Fibroblast of lung (primary cell): ENCODE measurements around the gene XRCC4. TPM values are rescaled to one million over a fixed set of nuclear protein-coding genes. Genes with fewer than 3 reads are reported as not detected.

Experiments used
- DNase-seq, 2 donors: peaks; one replicate each; pipeline versions ENCODE4 v3.0.0 to v3.0.0-alpha.2; 2010; ENCODE audit warnings: low read depth in 2 of 2
- H2AFZ ChIP-seq: 2 replicates; pipeline ENCODE4 v1.5.1; 2012; ENCODE audit warnings: low read length, control low read depth, inconsistent platforms
- H3K27ac ChIP-seq: 2 replicates; pipeline ENCODE4 v1.5.1; 2011; ENCODE audit warnings: low read length, control low read depth; ENCODE audit not compliant: insufficient read depth
- H3K27me3 ChIP-seq: 2 replicates; pipeline ENCODE4 v1.5.1; 2011; ENCODE audit warnings: mild to moderate bottlenecking, low read length; ENCODE audit not compliant: control insufficient read depth, insufficient read depth
- H3K36me3 ChIP-seq: 2 replicates; pipeline ENCODE4 v1.5.1; 2011; ENCODE audit warnings: low read length; ENCODE audit not compliant: control insufficient read depth, insufficient read depth
- H3K4me1 ChIP-seq: 2 replicates; pipeline ENCODE4 v1.5.1; 2011; ENCODE audit warnings: low read length; ENCODE audit not compliant: control insufficient read depth, insufficient read depth; ENCODE audit errors: extremely low read depth
- H3K4me2 ChIP-seq: 2 replicates; pipeline ENCODE4 v1.5.1; 2011; ENCODE audit warnings: low read length, control low read depth; ENCODE audit not compliant: insufficient read depth; ENCODE audit errors: extremely low read depth
- H3K4me3 ChIP-seq, 4 experiments: fragments of 200-600 bp in 1 of 4; sonication (generic) in 1 of 4; replicated peaks in 1 of 4; 2 replicates each; pipeline ENCODE4 v1.5.1; 2011 to 2016; ENCODE audit warnings: low read length in 4 of 4, low read depth in 3 of 4, mild to moderate bottlenecking in 3 of 4, control low read depth in 2 of 4, inconsistent platforms in 1 of 4, mixed read lengths in 1 of 4; ENCODE audit not compliant: insufficient read depth in 1 of 4; ENCODE audit errors: control extremely low read depth in 1 of 4
- H3K79me2 ChIP-seq: 2 replicates; pipeline ENCODE4 v1.5.1; 2012; ENCODE audit warnings: mild to moderate bottlenecking, low read length, inconsistent platforms; ENCODE audit not compliant: control insufficient read depth, insufficient read depth
- H3K9ac ChIP-seq: 2 replicates; pipeline ENCODE4 v1.5.1; 2011; ENCODE audit warnings: mild to moderate bottlenecking, low read length, control low read depth; ENCODE audit not compliant: insufficient read depth
- H3K9me3 ChIP-seq: 2 replicates; pipeline ENCODE4 v1.5.1; 2012; ENCODE audit warnings: low read depth, low read length; ENCODE audit not compliant: control insufficient read depth, insufficient read depth
- H4K20me1 ChIP-seq: 2 replicates; pipeline ENCODE4 v1.5.1; 2011; ENCODE audit warnings: low read length; ENCODE audit not compliant: control insufficient read depth, insufficient read depth; ENCODE audit errors: extremely low read depth
- CTCF ChIP-seq, 2 donors: IDR thresholded peaks in 1 of 2; conservative IDR thresholded peaks in 1 of 2; 1 replicate in 1 of 2; 2 replicates in 1 of 2; pipeline ENCODE4 v1.5.1; 2011 to 2012; ENCODE audit warnings: low read length in 2 of 2, control low read depth in 1 of 2, inconsistent platforms in 1 of 2, low read depth in 1 of 2, mild to moderate bottlenecking in 1 of 2
- EZH2 ChIP-seq: IDR thresholded peaks from 2 replicates; pipeline ENCODE4 v1.5.1; 2012; ENCODE audit warnings: low read length, control low read depth, mild to moderate bottlenecking; ENCODE audit errors: missing control alignments
- polyA plus RNA-seq, 2 donors: library from polyadenylated mRNA; depleted of rRNA in 1 of 2; stranded (reverse) in 1 of 2; unstranded in 1 of 2; fragments of >200 nt; gene quantifications; 2 replicates each; pipeline ENCODE4 v1.2.1, GENCODE V29; 2011 to 2012; ENCODE audit warnings: missing spikeins in 1 of 2
- total RNA-seq: library from RNA; depleted of rRNA; stranded (reverse); fragments of >200 nt; gene quantifications from 2 replicates; pipeline ENCODE4 v1.2.1, GENCODE V29; 2014

XRCC4 gene
- total and polyA plus RNA-seq, 2 donors (not counting 1 experiment from before 2014, with no cell fraction given): 7.5 to 7.6 TPM

GRCh38 chr5:83099445-83099844 lies 22.1 kb downstream of the XRCC4 start:
- Histone ChIP-seq H3K9ac (no peak overlapping the region), H3K27ac (no peak overlapping the region), H4K20me1 (no peaks in the 10 kb centered on the region), H3K79me2 (no peaks in the 10 kb centered on the region), H3K9me3 (no peaks in the 10 kb centered on the region), H2AFZ (no peak overlapping the region), H3K36me3 (no peaks in the 10 kb centered on the region), H3K4me1 (peaks cover 11% of the 10 kb centered on the region), H3K4me3 (no peak overlapping the region), H3K4me2 (no peak overlapping the region), H3K27me3 (no peaks in the 10 kb centered on the region)
- no peak for DNase-seq
- no peak for TF ChIP-seq CTCF (conservative IDR thresholded peaks at IDR 0.05 in 1 of 2, IDR thresholded peaks at IDR 0.05 in 1 of 2; ENCODE audit: low read depth in 1 of 2, low read length in 2 of 2)
- no peak for TF ChIP-seq EZH2

DNA sequence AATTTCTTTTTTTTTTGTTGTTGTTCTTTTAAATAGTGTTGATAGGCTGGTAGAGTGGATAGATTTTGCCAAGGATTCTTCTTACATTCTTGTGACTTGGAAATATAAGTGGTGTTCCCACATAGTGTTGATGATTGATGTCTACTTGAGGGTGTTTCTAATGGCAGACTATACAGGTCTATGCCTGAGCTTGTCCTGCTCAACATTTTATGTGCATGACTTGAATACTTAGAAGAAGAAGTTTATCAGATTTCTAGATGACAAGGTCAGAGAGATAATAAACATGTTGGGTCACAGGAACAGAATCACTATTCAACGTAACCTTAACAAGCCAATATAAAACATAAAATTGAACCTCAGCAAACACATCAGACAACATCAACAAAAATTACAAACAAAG lies 24.2 kb downstream of the XRCC4 start:
- H3K9ac ChIP-seq: no peak overlapping the region

DNA sequence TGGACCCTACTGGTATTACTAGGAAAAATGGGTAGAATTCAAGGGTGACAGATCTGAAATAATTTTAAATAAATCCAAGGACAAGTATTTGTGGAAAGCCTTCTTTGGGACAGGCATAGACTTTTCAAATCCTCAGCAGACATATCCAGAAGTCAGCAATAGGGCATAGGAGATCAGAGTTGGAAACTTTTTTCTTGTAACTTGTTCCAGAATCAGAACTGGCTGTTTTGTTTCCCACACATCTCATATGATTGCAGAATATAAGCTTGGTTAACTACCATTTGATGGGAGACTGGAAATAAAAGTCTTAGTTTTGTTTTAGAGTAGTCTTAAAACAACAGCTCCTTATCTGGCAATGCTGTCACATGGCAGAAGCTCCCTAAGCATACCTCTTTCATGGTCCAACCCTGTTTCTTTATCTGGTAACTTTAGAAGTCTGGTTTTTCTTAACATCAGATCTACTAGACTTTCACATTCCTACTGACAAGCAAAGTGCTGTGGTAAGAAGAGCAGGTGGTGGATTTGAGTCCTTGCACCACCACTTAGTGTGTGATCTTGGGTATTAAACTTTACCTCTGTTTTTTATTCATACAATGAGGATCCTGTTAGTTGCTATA lies 25.1 kb downstream of the XRCC4 start:
- no peak overlapping the region for H3K9ac ChIP-seq
- peak in 1 of 2 donors; percentile 63 for DNase-seq
- TF ChIP-seq EZH2: no peak
- no peak for TF ChIP-seq CTCF (conservative IDR thresholded peaks at IDR 0.05 in 1 of 2, IDR thresholded peaks at IDR 0.05 in 1 of 2; ENCODE audit: low read depth in 1 of 2, low read length in 2 of 2)
- no peak overlapping the region for H2AFZ ChIP-seq
- H4K20me1 ChIP-seq: no peaks in the 10 kb centered on the region
- no peaks in the 10 kb centered on the region for H3K9me3 ChIP-seq
- no peak overlapping the region for H3K4me2 ChIP-seq
- H3K27ac ChIP-seq: no peak overlapping the region
- no peak overlapping the region for H3K4me3 ChIP-seq
- H3K79me2 ChIP-seq: no peaks in the 10 kb centered on the region
- no peaks in the 10 kb centered on the region for H3K27me3 ChIP-seq
- H3K36me3 ChIP-seq: no peaks in the 10 kb centered on the region
- H3K4me1 ChIP-seq: peaks cover 2% of the 10 kb centered on the region

More for the DNA sequence above, 24.2 kb downstream of the XRCC4 start:
- H2AFZ ChIP-seq: no peak overlapping the region
- H3K36me3 ChIP-seq: no peaks in the 10 kb centered on the region
- no peaks in the 10 kb centered on the region for H3K9me3 ChIP-seq
- no peak overlapping the region for H3K4me3 ChIP-seq
- peak in 1 of 2 donors; percentile 13 for DNase-seq
- peaks cover 2% of the 10 kb centered on the region for H3K4me1 ChIP-seq
- H3K79me2 ChIP-seq: no peaks in the 10 kb centered on the region
- H3K27me3 ChIP-seq: no peaks in the 10 kb centered on the region
- H3K27ac ChIP-seq: no peak overlapping the region
- H4K20me1 ChIP-seq: no peaks in the 10 kb centered on the region
- TF ChIP-seq EZH2 (no peak), CTCF (conservative IDR thresholded peaks at IDR 0.05 in 1 of 2, IDR thresholded peaks at IDR 0.05 in 1 of 2; ENCODE audit: low read depth in 1 of 2, low read length in 2 of 2) (no peak)
- no peak overlapping the region for H3K4me2 ChIP-seq
